Peyer's patch (tissue), 4 donors: Measurements from ENCODE around the gene KCNA10.

Source experiments
- POLR2A ChIP-seq, 2 donors: fragments of 450-650 bp; IDR thresholded peaks; one replicate each; pipeline ENCODE4 v1.5.1; 2017; ENCODE audit warnings: antibody characterized with exemption in 2 of 2, mild to moderate bottlenecking in 2 of 2, moderate library complexity in 2 of 2
- TF ChIP-seq, protein P1 (sequence below), 6 experiments: fragments of 450-650 bp in 4 of 6; fragments of 200-600 bp in 2 of 6; sonication (generic) in 1 of 6; IDR thresholded peaks; one replicate each; pipeline ENCODE4 v1.5.1; 2017 to 2019; ENCODE audit warnings: antibody characterized with exemption in 6 of 6, mild to moderate bottlenecking in 3 of 6, moderate library complexity in 1 of 6

DNA sequence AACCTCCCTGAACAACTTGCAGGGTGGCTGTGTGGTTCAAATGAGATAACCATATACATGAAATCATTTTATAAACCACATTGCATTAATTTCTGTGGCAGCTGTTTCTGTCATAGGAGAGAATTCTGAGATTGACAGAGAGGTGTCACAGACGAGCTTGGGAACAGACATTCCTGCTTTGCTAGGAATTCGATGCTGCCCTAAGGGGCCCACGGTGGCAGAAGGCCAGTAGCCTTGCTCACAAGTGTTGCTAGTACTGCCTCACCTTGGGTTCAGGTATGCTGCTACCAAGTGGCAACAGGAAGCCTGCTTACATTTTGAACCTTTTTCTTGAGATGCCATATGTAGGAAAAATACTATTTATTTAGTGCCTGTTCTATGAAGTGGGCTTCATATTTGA, 13.4 kb downstream of the KCNA10 start:
- TF ChIP-seq, protein P1, sequence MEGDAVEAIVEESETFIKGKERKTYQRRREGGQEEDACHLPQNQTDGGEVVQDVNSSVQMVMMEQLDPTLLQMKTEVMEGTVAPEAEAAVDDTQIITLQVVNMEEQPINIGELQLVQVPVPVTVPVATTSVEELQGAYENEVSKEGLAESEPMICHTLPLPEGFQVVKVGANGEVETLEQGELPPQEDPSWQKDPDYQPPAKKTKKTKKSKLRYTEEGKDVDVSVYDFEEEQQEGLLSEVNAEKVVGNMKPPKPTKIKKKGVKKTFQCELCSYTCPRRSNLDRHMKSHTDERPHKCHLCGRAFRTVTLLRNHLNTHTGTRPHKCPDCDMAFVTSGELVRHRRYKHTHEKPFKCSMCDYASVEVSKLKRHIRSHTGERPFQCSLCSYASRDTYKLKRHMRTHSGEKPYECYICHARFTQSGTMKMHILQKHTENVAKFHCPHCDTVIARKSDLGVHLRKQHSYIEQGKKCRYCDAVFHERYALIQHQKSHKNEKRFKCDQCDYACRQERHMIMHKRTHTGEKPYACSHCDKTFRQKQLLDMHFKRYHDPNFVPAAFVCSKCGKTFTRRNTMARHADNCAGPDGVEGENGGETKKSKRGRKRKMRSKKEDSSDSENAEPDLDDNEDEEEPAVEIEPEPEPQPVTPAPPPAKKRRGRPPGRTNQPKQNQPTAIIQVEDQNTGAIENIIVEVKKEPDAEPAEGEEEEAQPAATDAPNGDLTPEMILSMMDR (IDR thresholded peaks at IDR 0.05) = no peak
- no peak for TF ChIP-seq POLR2A (IDR thresholded peaks at IDR 0.05)
